Airway epithelial cell (primary cell): ENCODE results near the gene GRP. TPM values are rescaled to one million over a fixed set of nuclear protein-coding genes. Genes with fewer than 3 reads are reported as not detected.

Experiments
- total RNA-seq: library from RNA; depleted of rRNA; stranded (reverse); fragments of >200 nt; gene quantifications from 2 replicates; pipeline ENCODE4 v1.2.3, GENCODE V29; 2015

Gene GRP
- total RNA-seq, result not detected in 2 replicates

DNA sequence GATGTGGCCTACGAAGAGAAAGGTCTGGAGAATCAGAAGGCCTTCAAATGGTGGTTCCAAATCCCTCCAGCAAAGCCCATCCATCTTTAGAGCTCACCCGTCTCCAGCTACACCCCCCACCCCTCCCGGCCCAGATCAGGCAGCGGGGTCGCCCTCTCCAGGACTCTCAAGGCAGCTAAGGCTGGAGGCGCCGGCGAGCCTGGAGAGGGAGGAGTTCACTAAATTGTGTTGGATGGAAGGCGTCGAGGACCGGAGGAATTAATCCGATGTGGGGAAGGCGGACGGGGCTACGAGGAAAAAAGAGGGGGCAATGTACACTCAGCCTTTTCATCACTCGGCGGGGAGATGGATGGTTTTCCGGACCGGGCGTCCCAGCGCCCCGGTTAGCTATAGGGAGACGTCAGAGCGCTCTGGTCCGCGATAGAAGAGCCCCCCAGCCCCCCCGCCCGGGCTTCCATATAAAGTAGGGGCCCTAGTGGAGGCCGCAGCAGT, at the start of gene GRP:
GRP (plus strand) TSS at position 487 of the 492 bp plus-strand sequence. CDS start 108 bp downstream, outside the sequence.

DNA sequence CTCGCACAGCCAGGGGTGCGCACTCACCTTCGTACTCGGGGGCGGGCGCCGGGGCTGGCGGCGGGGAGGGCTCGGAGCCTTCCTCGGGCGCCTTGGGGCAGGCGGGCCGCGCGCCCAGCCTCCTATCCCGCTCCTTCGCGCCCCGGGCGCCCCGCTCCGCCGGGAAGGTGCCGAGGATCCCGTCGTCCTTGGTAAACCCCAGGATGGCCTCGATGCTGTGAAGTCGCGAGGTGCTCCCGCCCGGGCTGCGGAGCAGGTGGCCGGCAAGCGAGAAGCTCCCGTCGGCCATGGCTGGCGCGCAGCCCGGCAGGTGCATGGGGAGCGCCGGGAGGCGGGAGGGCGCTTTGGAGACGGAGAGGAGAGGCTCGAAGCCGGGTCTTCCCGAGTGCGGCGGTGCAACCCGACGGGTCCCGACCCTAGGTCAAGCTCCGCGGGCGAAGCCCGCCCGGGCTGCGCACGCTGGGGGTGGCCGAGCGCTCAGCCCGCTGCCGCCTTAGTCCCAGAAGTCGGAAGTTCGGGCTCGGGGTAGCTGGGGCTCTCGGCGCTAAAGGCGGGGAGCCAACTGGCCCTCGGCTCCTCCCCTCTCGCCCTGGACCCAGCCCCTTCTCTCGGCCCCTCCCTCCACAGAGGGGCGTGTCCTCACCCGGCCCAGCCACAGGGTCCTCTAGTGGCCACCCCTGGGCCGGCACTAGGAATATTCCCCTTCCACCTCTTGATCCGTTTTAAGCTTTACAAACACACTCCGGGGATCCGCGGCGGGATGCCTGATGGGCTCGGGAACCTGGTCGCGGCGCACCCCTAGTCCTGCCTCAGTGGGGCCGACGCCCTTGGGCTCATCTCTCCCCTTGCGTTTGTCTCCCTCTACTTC, 53.2 kb downstream of the GRP start, which contains the start of gene RAX:
RAX (minus strand) TSS at position 564 of the 868 bp plus-strand sequence; CDS start at position 316, 248 bp downstream.

Other genes with a start within 250 kb of the GRP start
- 29.5 and 42.3 TPM in 2 replicates for gene SEC11C, start 80.3 kb upstream of the GRP start, total RNA-seq
- gene RAX, start 53.3 kb downstream of the GRP start, total RNA-seq, result not detected in 2 replicates
- gene CPLX4, start 98.5 kb downstream of the GRP start, total RNA-seq, result not detected in 2 replicates
- gene LMAN1, start 139.1 kb downstream of the GRP start, total RNA-seq, result 76.8 and 91.3 TPM in 2 replicates